Measurements from ENCODE around the gene LY6G6D.

LY6G6D gene

GRCh38 chr6:31690231-31691077, 24.7 kb upstream of the LY6G6D start:
- Histone ChIP-seq H3K4me1 (peaks cover 0 to 24% (median 12%) of the 10 kb centered on the region in 10 experiments; a peak in 12 of 20 replicates), H3K4me3 (no peak overlapping the region), H3K9me3 (replicated peaks in 1 of 11) (no peaks in the 10 kb centered on the region), H3K4me2 (peak overlapping the region in 5 of 11 experiments; percentile 39 to 57 (median 52); a peak in 7 of 22 replicates), H3K36me3 (peaks cover 97 to 100% (median 98%) of the 10 kb centered on the region in 11 experiments), H3K27me3 (no peaks in the 10 kb centered on the region), H3K27ac (peak overlapping the region in 1 of 11 experiments; percentile 13; a peak in 1 of 22 replicates), H4K20me1 (peaks cover 0 to 34% (median 4%) of the 10 kb centered on the region in 11 experiments; a peak in 7 of 22 replicates), H3K9ac (peak overlapping the region in 4 of 11 experiments; percentile 13 to 46 (median 29); a peak in 6 of 22 replicates)
- no peak for TF ChIP-seq Cebpa-rat (IDR thresholded peaks at IDR 0.05)

GRCh38 chr6:31691078-31691463, 24.1 kb upstream of the LY6G6D start:
- no peaks in the 10 kb centered on the region for H3K27me3 ChIP-seq
- H3K9me3 ChIP-seq (replicated peaks in 1 of 11), result no peaks in the 10 kb centered on the region
- H3K4me2 ChIP-seq, result 0 out of 22 replicates have a peak overlapping the region, but pooled peaks of 1 of the 11 experiments have one; percentile 56
- peaks cover 0 to 24% (median 12%) of the 10 kb centered on the region in 10 experiments; a peak in 12 of 20 replicates for H3K4me1 ChIP-seq
- no peak overlapping the region for H3K27ac ChIP-seq
- TF ChIP-seq Cebpa-rat (IDR thresholded peaks at IDR 0.05), result no peak
- peak overlapping the region in 3 of 11 experiments; percentile 13 to 43 (median 21); a peak in 5 of 22 replicates for H3K9ac ChIP-seq
- H3K36me3 ChIP-seq, result peaks cover 97 to 100% (median 98%) of the 10 kb centered on the region in 11 experiments
- peaks cover 0 to 34% (median 4%) of the 10 kb centered on the region in 11 experiments; a peak in 7 of 22 replicates for H4K20me1 ChIP-seq
- H3K4me3 ChIP-seq, result no peak overlapping the region

- Histone ChIP-seq H3K36me3 (peaks cover 97 to 100% (median 98%) of the 10 kb centered on the region in 11 experiments), H3K9ac (no peak overlapping the region), H3K4me3 (no peak overlapping the region), H3K4me1 (peaks cover 0 to 24% (median 12%) of the 10 kb centered on the region in 10 experiments; a peak in 12 of 20 replicates), H3K9me3 (replicated peaks in 1 of 11) (no peaks in the 10 kb centered on the region), H3K27ac (no peak overlapping the region), H3K4me2 (no peak overlapping the region), H3K27me3 (no peaks in the 10 kb centered on the region), H4K20me1 (peaks cover 0 to 39% (median 5%) of the 10 kb centered on the region in 11 experiments; a peak in 10 of 22 replicates)
- no peak for TF ChIP-seq Cebpa-rat (IDR thresholded peaks at IDR 0.05)
Measured at GRCh38 chr6:31691564-31692108, 23.5 kb upstream of the LY6G6D start.

- no peak overlapping the region for H3K9ac ChIP-seq
Measured at GRCh38 chr6:31692353-31692752, 22.8 kb upstream of the LY6G6D start.

GRCh38 chr6:31692886-31693285, 22.3 kb upstream of the LY6G6D start:
- peak overlapping the region in 1 of 11 experiments; percentile 29; a peak in 1 of 22 replicates for H3K9ac ChIP-seq
- peaks cover 96 to 100% (median 98%) of the 10 kb centered on the region in 11 experiments for H3K36me3 ChIP-seq
- H3K27me3 ChIP-seq, result no peaks in the 10 kb centered on the region
- no peak overlapping the region for H3K4me2 ChIP-seq
- H3K4me1 ChIP-seq, result peaks cover 0 to 36% (median 12%) of the 10 kb centered on the region in 10 experiments; a peak in 14 of 20 replicates
- peaks cover 0 to 42% (median 15%) of the 10 kb centered on the region in 11 experiments; a peak in 16 of 22 replicates for H4K20me1 ChIP-seq
- H3K9me3 ChIP-seq (replicated peaks in 1 of 11), result no peaks in the 10 kb centered on the region
- no peak for TF ChIP-seq Cebpa-rat (IDR thresholded peaks at IDR 0.05)
- no peak overlapping the region for H3K27ac ChIP-seq
- H3K4me3 ChIP-seq, result no peak overlapping the region

More at GRCh38 chr6:31692353-31692752, 22.8 kb upstream of the LY6G6D start:
- H3K4me2 ChIP-seq, result no peak overlapping the region
- H3K9me3 ChIP-seq (replicated peaks in 1 of 11), result no peaks in the 10 kb centered on the region
- no peak for TF ChIP-seq Cebpa-rat (IDR thresholded peaks at IDR 0.05)
- no peak overlapping the region for H3K27ac ChIP-seq
- H3K36me3 ChIP-seq, result peaks cover 96 to 100% (median 98%) of the 10 kb centered on the region in 11 experiments
- no peaks in the 10 kb centered on the region for H3K27me3 ChIP-seq
- peaks cover 0 to 30% (median 12%) of the 10 kb centered on the region in 10 experiments; a peak in 12 of 20 replicates for H3K4me1 ChIP-seq
- peaks cover 0 to 42% (median 11%) of the 10 kb centered on the region in 11 experiments; a peak in 14 of 22 replicates for H4K20me1 ChIP-seq
- no peak overlapping the region for H3K4me3 ChIP-seq

GRCh38 chr6:31693535-31693934, 21.6 kb upstream of the LY6G6D start:
- Histone ChIP-seq H3K36me3 (peaks cover 93 to 99% (median 96%) of the 10 kb centered on the region in 11 experiments), H3K4me2 (no peak overlapping the region), H3K4me3 (no peak overlapping the region), H3K4me1 (peaks cover 0 to 42% (median 12%) of the 10 kb centered on the region in 10 experiments; a peak in 14 of 20 replicates), H3K27ac (no peak overlapping the region), H3K9me3 (replicated peaks in 1 of 11) (no peaks in the 10 kb centered on the region), H3K27me3 (no peaks in the 10 kb centered on the region), H3K9ac (peak overlapping the region in 2 of 11 experiments; percentile 11 to 29; a peak in 2 of 22 replicates), H4K20me1 (peaks cover 2 to 38% (median 20%) of the 10 kb centered on the region in 11 experiments; a peak in 16 of 22 replicates)
- TF ChIP-seq Cebpa-rat (IDR thresholded peaks at IDR 0.05), result no peak

GRCh38 chr6:31697555-31697954, 17.6 kb upstream of the LY6G6D start:
- H3K4me2 ChIP-seq, result peak overlapping the region in 3 of 11 experiments; percentile 13 to 47 (median 47); a peak in 4 of 22 replicates
- peaks cover 78 to 93% (median 85%) of the 10 kb centered on the region in 11 experiments for H3K36me3 ChIP-seq
- H3K27me3 ChIP-seq, result no peaks in the 10 kb centered on the region
- no peak overlapping the region for H3K4me3 ChIP-seq
- no peak for TF ChIP-seq Cebpa-rat (IDR thresholded peaks at IDR 0.05)
- peaks cover 15 to 47% (median 19%) of the 10 kb centered on the region in 10 experiments for H3K4me1 ChIP-seq
- H4K20me1 ChIP-seq, result peaks cover 9 to 59% (median 35%) of the 10 kb centered on the region in 11 experiments; a peak in 16 of 22 replicates
- H3K9ac ChIP-seq, result peak overlapping the region in 4 of 11 experiments; percentile 33 to 63 (median 38); a peak in 4 of 22 replicates
- 0 out of 22 replicates have a peak overlapping the region, but pooled peaks of 1 of the 11 experiments have one; percentile 29 for H3K27ac ChIP-seq
- no peaks in the 10 kb centered on the region for H3K9me3 ChIP-seq (replicated peaks in 1 of 11)

- Histone ChIP-seq H3K27me3 (no peaks in the 10 kb centered on the region), H4K20me1 (peaks cover 9 to 47% (median 35%) of the 10 kb centered on the region in 11 experiments; a peak in 16 of 22 replicates), H3K36me3 (peaks cover 46 to 59% (median 52%) of the 10 kb centered on the region in 11 experiments), H3K4me1 (peaks cover 24 to 55% (median 27%) of the 10 kb centered on the region in 10 experiments), H3K9me3 (replicated peaks in 1 of 11) (no peaks in the 10 kb centered on the region), H3K4me3 (peak overlapping the region in 6 of 10 experiments; percentile 76 to 95 (median 84); a peak in 9 of 20 replicates), H3K27ac (peak overlapping the region in 1 of 11 experiments; percentile 96; a peak in 1 of 22 replicates), H3K9ac (peak overlapping the region in 10 of 11 experiments; percentile 19 to 98 (median 96); a peak in 13 of 22 replicates), H3K4me2 (peak overlapping the region; percentile 76 to 99 (median 97))
- TF ChIP-seq Cebpa-rat (IDR thresholded peaks at IDR 0.05), result no peak
Measured at GRCh38 chr6:31700740-31701401, 14.3 kb upstream of the LY6G6D start.
